ENCODE measurements around the gene ZSWIM8.

GRCh38 chr10:73750819-73751218 is 34.6 kb upstream of the ZSWIM8 start:
- no peak for TF ChIP-seq CTCF (conservative IDR thresholded peaks at IDR 0.05; ENCODE audit: low read depth in 2 of 2)
- TF ChIP-seq EZH2 (IDR thresholded peaks at IDR 0.05; ENCODE audit: low read depth, unreplicated experiment), result no peak
- no peak for TF ChIP-seq CREB1 (CRISPR knock-in tag; IDR thresholded peaks at IDR 0.05; ENCODE audit: low read depth)
- TF ChIP-seq POLR2AphosphoS5 (IDR thresholded peaks at IDR 0.05; ENCODE audit: low read depth), result no peak
- no peak for TF ChIP-seq NANOG (IDR thresholded peaks at IDR 0.05; ENCODE audit: borderline replicate concordance)
- TF ChIP-seq, protein P1, sequence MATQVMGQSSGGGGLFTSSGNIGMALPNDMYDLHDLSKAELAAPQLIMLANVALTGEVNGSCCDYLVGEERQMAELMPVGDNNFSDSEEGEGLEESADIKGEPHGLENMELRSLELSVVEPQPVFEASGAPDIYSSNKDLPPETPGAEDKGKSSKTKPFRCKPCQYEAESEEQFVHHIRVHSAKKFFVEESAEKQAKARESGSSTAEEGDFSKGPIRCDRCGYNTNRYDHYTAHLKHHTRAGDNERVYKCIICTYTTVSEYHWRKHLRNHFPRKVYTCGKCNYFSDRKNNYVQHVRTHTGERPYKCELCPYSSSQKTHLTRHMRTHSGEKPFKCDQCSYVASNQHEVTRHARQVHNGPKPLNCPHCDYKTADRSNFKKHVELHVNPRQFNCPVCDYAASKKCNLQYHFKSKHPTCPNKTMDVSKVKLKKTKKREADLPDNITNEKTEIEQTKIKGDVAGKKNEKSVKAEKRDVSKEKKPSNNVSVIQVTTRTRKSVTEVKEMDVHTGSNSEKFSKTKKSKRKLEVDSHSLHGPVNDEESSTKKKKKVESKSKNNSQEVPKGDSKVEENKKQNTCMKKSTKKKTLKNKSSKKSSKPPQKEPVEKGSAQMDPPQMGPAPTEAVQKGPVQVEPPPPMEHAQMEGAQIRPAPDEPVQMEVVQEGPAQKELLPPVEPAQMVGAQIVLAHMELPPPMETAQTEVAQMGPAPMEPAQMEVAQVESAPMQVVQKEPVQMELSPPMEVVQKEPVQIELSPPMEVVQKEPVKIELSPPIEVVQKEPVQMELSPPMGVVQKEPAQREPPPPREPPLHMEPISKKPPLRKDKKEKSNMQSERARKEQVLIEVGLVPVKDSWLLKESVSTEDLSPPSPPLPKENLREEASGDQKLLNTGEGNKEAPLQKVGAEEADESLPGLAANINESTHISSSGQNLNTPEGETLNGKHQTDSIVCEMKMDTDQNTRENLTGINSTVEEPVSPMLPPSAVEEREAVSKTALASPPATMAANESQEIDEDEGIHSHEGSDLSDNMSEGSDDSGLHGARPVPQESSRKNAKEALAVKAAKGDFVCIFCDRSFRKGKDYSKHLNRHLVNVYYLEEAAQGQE (IDR thresholded peaks at IDR 0.05; ENCODE audit: unreplicated experiment), result no peak

Measured in GM23338 (cell line).